KMS-11 (cell line): Measurements from ENCODE around the gene RNF220.
"Not testable (repeated sequence)": the region's sequence is repeated elsewhere in the genome, so short reads cannot be mapped to it uniquely, and the experiment has no call there.

ENCODE experiments used
- H2AFZ ChIP-seq: fragments of 200-600 bp; sonication (generic); 2 replicates; pipeline ENCODE4 v1.6.1; 2016; ENCODE audit warnings: antibody characterized with exemption, mixed run types, low read depth
- H3K27ac ChIP-seq: fragments of 200-600 bp; sonication (generic); 2 replicates; pipeline ENCODE4 v1.6.1; 2016; ENCODE audit warnings: mild to moderate bottlenecking, mixed run types
- H3K27me3 ChIP-seq: fragments of 200-600 bp; sonication (generic); 2 replicates; pipeline ENCODE4 v1.6.1; 2017; ENCODE audit warnings: mild to moderate bottlenecking, low read depth, mixed run types, moderate library complexity; ENCODE audit not compliant: insufficient read depth
- H3K36me3 ChIP-seq: fragments of 200-600 bp; sonication (generic); 2 replicates; pipeline ENCODE4 v1.6.1; 2017; ENCODE audit warnings: mild to moderate bottlenecking, mixed run types; ENCODE audit not compliant: insufficient read depth
- H3K4me1 ChIP-seq: fragments of 200-600 bp; sonication (generic); 2 replicates; pipeline ENCODE4 v1.6.1; 2016; ENCODE audit warnings: mild to moderate bottlenecking, low read depth, mixed run types; ENCODE audit not compliant: poor library complexity, severe bottlenecking
- H3K4me2 ChIP-seq: fragments of 200-600 bp; sonication (generic); 2 replicates; pipeline ENCODE4 v1.7.0; 2016; ENCODE audit warnings: mild to moderate bottlenecking, mixed run types
- H3K4me3 ChIP-seq: fragments of 200-600 bp; sonication (generic); IDR thresholded peaks from 2 replicates; pipeline ENCODE4 v1.6.1; 2017; ENCODE audit warnings: low read depth, low read length, mixed read lengths; ENCODE audit not compliant: insufficient read depth
- H3K79me2 ChIP-seq: fragments of 200-600 bp; sonication (generic); 2 replicates; pipeline ENCODE4 v1.6.1; 2016; ENCODE audit warnings: low read depth, mixed run types; ENCODE audit not compliant: insufficient read depth
- H3K9ac ChIP-seq: fragments of 200-600 bp; sonication (generic); 2 replicates; pipeline ENCODE4 v1.6.1; 2016; ENCODE audit warnings: mild to moderate bottlenecking, mixed run types
- H4K20me1 ChIP-seq: fragments of 200-600 bp; sonication (generic); 2 replicates; pipeline ENCODE4 v1.6.1; 2016; ENCODE audit warnings: mild to moderate bottlenecking, mixed run types; ENCODE audit not compliant: insufficient read depth
- CTCF ChIP-seq: fragments of 200-600 bp; sonication (generic); conservative IDR thresholded peaks from 2 replicates; pipeline ENCODE4 v1.6.1; 2017; ENCODE audit warnings: low read depth, mild to moderate bottlenecking, antibody characterized with exemption, low read length, moderate library complexity, mixed read lengths

RNF220 gene

GRCh38 chr1:44557778-44558177, 152.7 kb downstream of the RNF220 start:
- Histone ChIP-seq H3K4me3 (no peak overlapping the region), H4K20me1 (no peaks in the 10 kb centered on the region), H3K9ac (no peak overlapping the region), H2AFZ (no peak overlapping the region), H3K4me2 (no peak overlapping the region), H3K79me2 (no peaks in the 10 kb centered on the region), H3K4me1 (no peaks in the 10 kb centered on the region), H3K27ac (no peak overlapping the region), H3K27me3 (no peaks in the 10 kb centered on the region), H3K36me3 (no peaks in the 10 kb centered on the region)
- TF ChIP-seq CTCF: no peak

- Histone ChIP-seq H3K4me3 (no peak overlapping the region), H4K20me1 (no peaks in the 10 kb centered on the region), H3K9ac (no peak overlapping the region), H3K27me3 (no peaks in the 10 kb centered on the region), H3K4me1 (no peaks in the 10 kb centered on the region), H3K27ac (no peak overlapping the region), H3K4me2 (no peak overlapping the region), H3K79me2 (no peaks in the 10 kb centered on the region), H2AFZ (no peak overlapping the region), H3K36me3 (no peaks in the 10 kb centered on the region)
- no peak for TF ChIP-seq CTCF
Observed at GRCh38 chr1:44558883-44559282, 153.8 kb downstream of the RNF220 start.

- Histone ChIP-seq H3K27me3 (no peaks in the 10 kb centered on the region), H2AFZ (no peak overlapping the region)
Observed at GRCh38 chr1:44559330-44559729, 154.3 kb downstream of the RNF220 start.

GRCh38 chr1:44559913-44560312, 154.9 kb downstream of the RNF220 start:
- H3K27me3 ChIP-seq: no peaks in the 10 kb centered on the region

More at GRCh38 chr1:44559330-44559729, 154.3 kb downstream of the RNF220 start:
- H3K4me3 ChIP-seq: no peak overlapping the region
- H3K4me1 ChIP-seq: no peaks in the 10 kb centered on the region
- no peak overlapping the region for H3K9ac ChIP-seq
- H3K27ac ChIP-seq: no peak overlapping the region
- H3K36me3 ChIP-seq: no peaks in the 10 kb centered on the region
- no peak for TF ChIP-seq CTCF
- H3K4me2 ChIP-seq: no peak overlapping the region
- H4K20me1 ChIP-seq: no peaks in the 10 kb centered on the region
- no peaks in the 10 kb centered on the region for H3K79me2 ChIP-seq

GRCh38 chr1:44560696-44561095, 155.6 kb downstream of the RNF220 start:
- H3K27ac ChIP-seq, H3K79me2 ChIP-seq, H3K4me2 ChIP-seq, H3K4me1 ChIP-seq, H3K27me3 ChIP-seq, H3K36me3 ChIP-seq, H4K20me1 ChIP-seq, H3K4me3 ChIP-seq, H2AFZ ChIP-seq, H3K9ac ChIP-seq: not testable (repeated sequence)

More at GRCh38 chr1:44559913-44560312, 154.9 kb downstream of the RNF220 start:
- Histone ChIP-seq H3K4me3 (no peak overlapping the region), H3K4me1 (no peaks in the 10 kb centered on the region), H3K79me2 (no peaks in the 10 kb centered on the region), H3K27ac (no peak overlapping the region), H2AFZ (no peak overlapping the region), H3K9ac (no peak overlapping the region), H3K4me2 (no peak overlapping the region), H4K20me1 (no peaks in the 10 kb centered on the region), H3K36me3 (no peaks in the 10 kb centered on the region)
- TF ChIP-seq CTCF: no peak
